HG03521 (cell line): ENCODE results near the gene PLK5.
"Not testable (repeated sequence)": the region's sequence is repeated elsewhere in the genome, so short reads cannot be mapped to it uniquely, and the experiment has no call there.

Experiments used
- ATAC-seq: cut with Tn5 transposase; IDR thresholded peaks from one replicate; pipeline ENCODE4 v1.9.1; 2021; ENCODE audit warnings: mild to moderate bottlenecking, moderate library complexity; ENCODE audit not compliant: unreplicated experiment

PLK5 gene

DNA sequence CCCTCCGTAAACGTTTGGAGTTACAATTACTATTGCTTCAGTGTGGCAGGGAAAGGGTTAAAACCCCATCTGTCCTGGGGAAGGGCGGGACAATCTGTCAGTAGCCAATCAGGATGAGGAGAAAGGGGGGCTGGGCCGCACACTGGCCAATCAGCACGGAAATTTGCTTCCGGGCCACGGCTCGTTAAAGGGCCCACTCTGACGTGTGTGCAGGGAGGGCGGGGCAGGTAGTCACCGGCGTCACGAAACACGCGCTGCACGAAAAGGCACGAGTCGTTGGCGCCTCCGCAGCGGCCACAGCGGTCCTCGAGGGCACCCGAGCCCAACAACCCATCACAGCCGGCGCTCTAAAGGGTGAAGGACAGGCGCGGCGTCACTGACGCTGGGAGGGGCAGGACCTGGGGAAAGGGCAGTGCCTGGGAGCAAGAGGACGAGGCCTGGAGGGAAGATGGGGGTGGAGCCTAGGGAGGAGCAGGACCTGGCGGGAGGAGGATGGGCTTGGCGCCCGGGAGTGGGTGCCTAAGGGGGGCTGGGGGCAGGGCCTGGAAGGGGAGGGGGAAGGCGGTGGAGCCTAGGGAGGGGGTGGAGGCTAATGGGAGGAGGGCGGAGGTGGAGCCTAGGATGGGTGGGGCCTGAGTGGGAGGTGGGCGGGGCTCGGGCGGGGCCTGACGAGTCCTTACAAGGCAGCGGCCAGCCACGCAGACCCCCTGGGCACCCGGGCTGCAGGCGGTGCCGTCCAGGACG lies 15.9 kb upstream of the PLK5 start:
- no peak for ATAC-seq

GRCh38 chr19:1508507-1508856 lies 15.4 kb upstream of the PLK5 start:
- no peak for ATAC-seq

- ATAC-seq: no peak
Observed at GRCh38 chr19:1509602-1510441, 14.1 kb upstream of the PLK5 start.

DNA sequence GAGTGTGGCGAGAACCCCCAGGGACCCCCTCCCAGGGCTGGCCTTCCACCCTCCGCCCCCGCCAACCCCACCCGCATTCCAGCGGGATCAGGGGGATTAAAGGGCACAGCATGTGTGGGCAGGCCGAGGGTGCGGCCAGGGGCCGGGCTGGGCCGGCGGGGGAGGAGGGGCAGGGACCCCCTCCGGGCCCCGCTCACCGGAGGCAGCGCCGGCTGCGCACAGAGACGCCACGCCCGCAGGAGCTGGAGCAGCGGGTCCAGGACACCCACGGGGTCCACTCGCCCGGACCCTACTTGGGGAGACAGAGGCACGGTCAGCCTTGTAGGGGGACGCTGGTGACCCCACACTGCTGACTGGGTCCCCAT lies 13.5 kb upstream of the PLK5 start:
- no peak for ATAC-seq

DNA sequence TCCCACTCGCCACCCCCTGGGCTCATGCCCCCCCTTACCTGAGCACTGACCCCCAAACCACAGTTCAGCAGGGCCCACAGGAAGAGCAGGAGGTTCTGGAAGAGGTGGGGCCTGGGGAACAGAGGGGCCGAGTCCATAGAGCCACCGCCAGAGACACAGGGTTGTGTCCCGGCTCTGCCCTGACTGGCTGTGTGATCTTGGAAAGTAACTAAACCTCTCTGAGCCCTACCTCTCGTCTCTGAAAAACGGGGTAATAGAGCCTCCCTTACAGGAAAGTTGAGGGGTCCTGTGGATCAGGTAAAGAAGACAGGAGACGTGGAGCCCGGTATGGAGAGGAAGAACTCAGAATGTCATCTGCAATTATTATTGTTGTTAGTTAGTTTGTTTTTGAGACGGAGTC lies 13.1 kb upstream of the PLK5 start:
- ATAC-seq: no peak

DNA sequence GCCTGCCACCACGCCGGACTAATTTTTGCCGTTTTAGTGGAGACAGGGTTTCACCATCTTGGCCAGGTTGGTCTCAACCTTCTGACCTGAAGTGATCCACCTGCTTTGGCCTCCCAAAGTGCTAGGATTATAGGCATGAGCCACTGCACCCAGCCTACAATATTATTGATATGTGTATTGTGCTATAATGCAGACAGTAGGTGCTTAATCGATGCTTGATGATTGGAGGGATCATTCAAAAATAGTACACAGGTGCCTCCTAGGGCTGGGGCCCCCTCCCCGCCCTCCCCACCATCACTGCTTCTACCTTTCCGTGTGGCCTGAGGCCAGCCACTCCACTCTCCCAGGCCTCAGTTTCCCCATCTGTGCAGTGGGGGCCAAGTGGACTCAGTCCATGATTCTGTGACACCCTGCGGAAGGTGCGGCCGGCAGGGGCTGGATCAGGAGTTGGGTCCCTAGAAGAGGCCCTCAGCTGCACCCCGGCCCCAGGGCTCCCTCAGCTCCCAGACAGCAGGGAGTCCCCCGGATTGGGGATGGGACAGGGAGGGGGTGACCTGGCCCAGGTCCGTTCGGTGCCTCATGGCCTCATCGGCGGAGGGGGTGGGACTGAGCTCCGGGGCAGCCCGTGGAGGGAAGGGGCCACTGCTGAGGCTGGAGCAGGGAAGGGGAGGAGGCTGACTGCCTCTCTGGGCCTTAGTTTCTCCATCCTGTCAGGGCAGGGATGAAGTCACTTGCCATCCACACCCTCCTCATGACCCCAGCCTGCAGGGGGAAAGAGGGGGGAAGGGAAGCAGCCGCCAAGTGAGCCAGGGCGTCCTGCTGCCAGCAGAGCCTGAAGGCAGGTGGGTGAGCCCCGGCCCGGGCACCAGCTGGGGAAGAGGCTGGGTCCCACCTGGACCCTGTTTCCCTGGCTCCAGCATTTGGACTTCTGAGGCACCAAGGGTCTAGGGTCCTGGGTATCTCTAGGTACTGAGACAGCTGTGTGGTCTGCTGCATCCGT lies 12.3 kb upstream of the PLK5 start:
- ATAC-seq: no peak

DNA sequence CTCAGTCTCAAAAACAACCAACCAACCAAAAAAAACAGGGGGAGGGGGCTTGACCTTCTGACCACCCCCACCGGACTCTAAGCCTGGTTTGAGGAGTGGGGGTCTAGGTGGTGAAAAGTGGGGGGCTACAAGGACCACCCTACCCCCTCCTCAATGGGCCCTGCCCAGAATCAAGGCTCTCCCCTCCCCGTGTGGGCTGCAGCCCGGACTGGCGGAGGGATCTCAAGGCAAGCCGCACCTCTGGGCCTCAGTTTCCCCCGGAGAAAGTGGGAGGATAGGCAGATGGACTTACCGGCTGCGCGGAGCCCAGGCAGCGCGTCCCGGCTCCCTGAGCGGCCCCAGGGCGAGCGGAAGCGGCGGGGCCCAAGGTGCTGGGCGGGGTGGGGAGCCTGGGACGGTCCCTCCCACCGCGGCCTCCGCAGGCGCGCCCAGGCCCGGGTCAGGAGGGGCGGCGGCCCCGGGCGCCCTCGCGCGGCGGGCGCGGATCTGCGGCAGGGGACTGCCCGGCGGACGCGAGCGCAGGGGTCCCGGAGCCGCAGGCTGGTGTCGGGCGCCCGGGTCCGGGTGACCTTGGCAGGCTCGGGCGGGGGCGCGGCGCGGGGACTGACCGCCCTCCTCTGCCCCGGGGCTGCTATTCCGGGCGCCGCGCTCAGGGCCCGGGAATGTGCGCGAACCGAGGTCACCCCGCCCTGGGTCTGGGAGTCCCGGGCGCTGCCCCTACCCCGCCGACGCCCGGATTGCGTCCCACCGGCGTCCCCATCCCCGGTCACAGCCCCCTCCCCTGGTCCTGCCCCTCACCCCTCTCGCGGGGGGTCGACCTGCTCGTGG lies 11.0 kb upstream of the PLK5 start, which contains the start of gene ADAMTSL5:
Gene ADAMTSL5 (minus strand): TSS at position 349 of the 828 bp plus-strand sequence. CDS start 2,076 bp downstream, outside the sequence.
- ATAC-seq: no peak

DNA sequence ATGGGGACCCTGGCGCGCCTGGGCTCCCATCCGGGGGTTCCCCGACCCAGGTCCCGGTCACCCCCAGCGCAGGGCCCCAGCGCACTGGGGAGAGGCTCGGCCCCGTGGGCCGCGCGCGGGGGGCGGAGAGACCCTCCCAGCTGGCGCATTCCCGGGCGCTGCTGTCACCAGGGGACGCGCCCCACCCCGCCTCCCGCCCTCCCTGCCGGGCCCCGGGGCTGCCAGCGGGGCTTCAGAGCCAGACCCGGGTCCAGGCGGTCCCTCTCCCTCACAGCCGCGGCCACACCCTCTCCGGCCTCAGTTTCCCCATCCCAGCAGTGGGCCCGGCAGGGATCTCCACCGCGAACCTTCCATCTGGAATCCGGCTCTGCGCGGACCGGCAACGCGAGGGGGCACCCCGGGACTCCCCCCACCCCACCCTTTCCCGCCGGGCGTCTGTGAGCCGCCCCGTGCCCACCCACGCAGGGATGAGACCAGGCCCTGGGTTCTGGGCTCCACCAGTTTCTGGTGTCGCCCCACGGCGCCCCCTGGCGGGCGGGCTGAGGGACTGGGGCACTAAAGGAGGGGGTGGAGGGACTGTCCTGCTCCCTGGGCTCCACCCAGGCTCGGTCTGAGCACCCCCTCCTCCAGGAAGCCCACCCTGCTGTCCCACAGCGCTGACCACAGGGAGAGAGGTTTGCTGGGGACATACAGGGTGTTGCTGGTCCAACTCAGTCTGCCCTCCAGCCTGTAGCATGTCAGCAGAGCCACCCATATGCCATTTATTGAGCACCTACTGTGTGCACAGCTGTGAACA lies 10.2 kb upstream of the PLK5 start:
- ATAC-seq: no peak

- no peak for ATAC-seq
Observed at GRCh38 chr19:1514295-1514661, 9.6 kb upstream of the PLK5 start.

- no peak for ATAC-seq
Observed at GRCh38 chr19:1514986-1515721, 8.7 kb upstream of the PLK5 start.

- ATAC-seq: no peak
Observed at GRCh38 chr19:1516395-1516753, 7.5 kb upstream of the PLK5 start.

GRCh38 chr19:1518471-1518870 lies 5.4 kb upstream of the PLK5 start:
- no peak for ATAC-seq

DNA sequence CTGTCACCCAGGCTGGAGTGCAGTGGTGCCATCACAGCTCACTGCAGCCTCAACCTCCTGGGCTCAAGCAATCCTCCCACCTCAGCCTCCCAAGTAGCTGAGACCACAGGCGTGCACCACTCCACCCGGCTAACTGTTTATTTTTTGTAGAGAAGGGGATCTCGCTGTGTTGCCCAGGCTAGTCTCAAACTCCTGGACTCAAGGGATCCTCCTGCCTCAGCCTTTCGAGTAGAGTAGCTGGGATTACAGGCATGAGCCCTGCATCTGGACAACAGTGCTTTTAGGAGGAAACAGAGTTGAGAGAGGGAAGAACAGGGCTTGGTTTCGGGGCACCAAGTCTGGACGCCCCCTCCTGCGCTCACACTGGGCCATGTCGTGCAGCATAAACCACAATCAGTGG lies 4.1 kb upstream of the PLK5 start:
- not testable (repeated sequence) for ATAC-seq

- ATAC-seq: no peak
Observed at GRCh38 chr19:1520203-1520780, 3.6 kb upstream of the PLK5 start.

GRCh38 chr19:1521636-1522035 lies 2.2 kb upstream of the PLK5 start:
- no peak for ATAC-seq

- ATAC-seq: no peak
Observed at GRCh38 chr19:1522061-1522460, 1.8 kb upstream of the PLK5 start.

DNA sequence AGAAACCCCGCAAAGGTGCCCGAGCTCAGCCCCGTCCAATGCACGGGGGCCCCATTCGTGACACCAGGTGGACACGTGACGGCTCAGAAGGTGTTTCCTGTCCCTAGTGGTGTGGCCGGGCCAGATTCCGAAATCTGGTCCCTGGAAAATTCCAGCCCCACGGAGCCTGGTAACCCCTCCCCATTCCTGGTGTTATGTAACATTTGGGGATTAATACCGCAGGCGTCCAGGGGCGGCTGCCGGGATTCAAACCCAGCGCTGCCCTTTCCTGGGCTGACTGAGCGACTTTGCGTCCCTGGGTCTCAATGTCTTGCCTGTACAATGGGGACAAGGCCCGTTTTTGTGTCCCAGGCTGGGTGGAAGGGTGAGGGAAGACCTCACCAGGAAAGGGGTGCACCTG lies 1.0 kb upstream of the PLK5 start:
- no peak for ATAC-seq

GRCh38 chr19:1524287-1524971 lies 552 bp downstream of the PLK5 start:
- ATAC-seq: no peak
